ENCODE data around the gene ABCC1. TPM values are rescaled to one million over a fixed set of nuclear protein-coding genes. Genes with fewer than 3 reads are reported as not detected.

ABCC1 gene
- total and polyA plus RNA-seq, 12 donors: 12.4 to 38.8 (median 28.0) TPM

GRCh38 chr16:16166949-16167348 is 217.5 kb downstream of the ABCC1 start:
- DNase-seq: no peak
- WGBS, 4 donors: 36 to 47% (median 42%) methylated on average over 2 of the region's 2 CpGs

DNA sequence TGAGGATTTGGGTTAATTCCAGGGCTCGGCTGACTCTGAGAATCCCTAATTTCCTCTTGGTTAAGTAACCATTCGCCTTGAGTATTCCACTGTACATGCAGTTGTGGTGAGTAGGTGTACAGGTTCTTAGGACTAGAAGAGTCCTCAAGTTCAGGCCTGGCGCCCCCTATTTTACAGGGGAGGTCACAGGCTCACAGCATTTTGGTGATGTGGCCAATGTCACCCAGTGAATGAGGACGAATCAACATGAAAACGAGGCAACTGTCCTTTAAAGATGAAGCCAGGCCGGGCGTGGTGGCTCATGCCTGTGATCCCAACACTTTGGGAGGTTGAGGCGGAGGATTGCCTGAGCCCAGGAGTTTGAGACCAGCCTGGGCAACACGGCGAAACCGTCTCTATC is 218.5 kb downstream of the ABCC1 start:
- H3K27ac ChIP-seq: no peak overlapping the region
- no peaks in the 10 kb centered on the region for H3K4me1 ChIP-seq (replicated peaks in 1 of 2)
- H3K27me3 ChIP-seq: no peaks in the 10 kb centered on the region
- DNase-seq: no peak
- WGBS, 4 donors: 85 to 90% (median 90%) methylated on average over 10 to 11 of the region's 11 CpGs
- TF ChIP-seq, protein P1, sequence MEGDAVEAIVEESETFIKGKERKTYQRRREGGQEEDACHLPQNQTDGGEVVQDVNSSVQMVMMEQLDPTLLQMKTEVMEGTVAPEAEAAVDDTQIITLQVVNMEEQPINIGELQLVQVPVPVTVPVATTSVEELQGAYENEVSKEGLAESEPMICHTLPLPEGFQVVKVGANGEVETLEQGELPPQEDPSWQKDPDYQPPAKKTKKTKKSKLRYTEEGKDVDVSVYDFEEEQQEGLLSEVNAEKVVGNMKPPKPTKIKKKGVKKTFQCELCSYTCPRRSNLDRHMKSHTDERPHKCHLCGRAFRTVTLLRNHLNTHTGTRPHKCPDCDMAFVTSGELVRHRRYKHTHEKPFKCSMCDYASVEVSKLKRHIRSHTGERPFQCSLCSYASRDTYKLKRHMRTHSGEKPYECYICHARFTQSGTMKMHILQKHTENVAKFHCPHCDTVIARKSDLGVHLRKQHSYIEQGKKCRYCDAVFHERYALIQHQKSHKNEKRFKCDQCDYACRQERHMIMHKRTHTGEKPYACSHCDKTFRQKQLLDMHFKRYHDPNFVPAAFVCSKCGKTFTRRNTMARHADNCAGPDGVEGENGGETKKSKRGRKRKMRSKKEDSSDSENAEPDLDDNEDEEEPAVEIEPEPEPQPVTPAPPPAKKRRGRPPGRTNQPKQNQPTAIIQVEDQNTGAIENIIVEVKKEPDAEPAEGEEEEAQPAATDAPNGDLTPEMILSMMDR (IDR thresholded peaks at IDR 0.05): no peak
- TF ChIP-seq POLR2A (IDR thresholded peaks at IDR 0.05): no peak
- H3K4me3 ChIP-seq: no peak overlapping the region
- H3K9me3 ChIP-seq (replicated peaks in 1 of 3): no peaks in the 10 kb centered on the region
- intact Hi-C loops (cut with DNase I): no loop called here
- no peaks in the 10 kb centered on the region for H3K36me3 ChIP-seq (replicated peaks in 1 of 2)

More at GRCh38 chr16:16166949-16167348, 217.5 kb downstream of the ABCC1 start:
- H3K27ac ChIP-seq: no peak overlapping the region
- intact Hi-C loops (cut with DNase I): no loop called here
- no peak overlapping the region for H3K4me3 ChIP-seq
- no peaks in the 10 kb centered on the region for H3K9me3 ChIP-seq (replicated peaks in 1 of 3)
- no peaks in the 10 kb centered on the region for H3K36me3 ChIP-seq (replicated peaks in 1 of 2)
- TF ChIP-seq, protein P1 (IDR thresholded peaks at IDR 0.05): no peak
- no peak for TF ChIP-seq POLR2A (IDR thresholded peaks at IDR 0.05)
- H3K4me1 ChIP-seq (replicated peaks in 1 of 2): no peaks in the 10 kb centered on the region
- no peaks in the 10 kb centered on the region for H3K27me3 ChIP-seq

DNA sequence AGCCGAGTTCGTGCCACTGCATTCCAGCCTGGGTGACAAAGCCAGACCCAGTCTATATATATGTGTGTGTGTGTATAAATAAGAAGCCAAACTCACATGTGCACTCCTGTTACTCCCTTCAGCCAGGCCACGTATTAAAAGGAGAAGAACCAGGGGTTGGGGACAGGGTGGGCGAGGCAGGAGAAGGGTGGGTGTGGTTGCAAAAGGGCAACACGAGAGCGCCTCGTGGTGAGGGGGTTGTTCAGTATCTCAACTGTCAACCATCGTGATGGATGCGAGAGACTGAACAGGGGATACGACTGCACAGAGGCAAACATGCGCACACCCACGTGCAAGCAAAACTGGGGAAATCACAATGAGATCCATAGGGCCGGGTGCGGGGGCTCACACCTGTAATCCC is 219.0 kb downstream of the ABCC1 start:
- Histone ChIP-seq H3K4me1 (replicated peaks in 1 of 2) (no peaks in the 10 kb centered on the region), H3K4me3 (no peak overlapping the region), H3K9me3 (replicated peaks in 1 of 3) (no peaks in the 10 kb centered on the region), H3K36me3 (replicated peaks in 1 of 2) (no peaks in the 10 kb centered on the region), H3K27me3 (no peaks in the 10 kb centered on the region), H3K27ac (no peak overlapping the region)
- WGBS, 4 donors: 84 to 95% (median 91%) methylated on average over 14 of the region's 14 CpGs
- intact Hi-C loops (cut with DNase I): no loop called here
- no peak for TF ChIP-seq POLR2A (IDR thresholded peaks at IDR 0.05)
- TF ChIP-seq, protein P1 (IDR thresholded peaks at IDR 0.05): no peak
- DNase-seq: no peak

DNA sequence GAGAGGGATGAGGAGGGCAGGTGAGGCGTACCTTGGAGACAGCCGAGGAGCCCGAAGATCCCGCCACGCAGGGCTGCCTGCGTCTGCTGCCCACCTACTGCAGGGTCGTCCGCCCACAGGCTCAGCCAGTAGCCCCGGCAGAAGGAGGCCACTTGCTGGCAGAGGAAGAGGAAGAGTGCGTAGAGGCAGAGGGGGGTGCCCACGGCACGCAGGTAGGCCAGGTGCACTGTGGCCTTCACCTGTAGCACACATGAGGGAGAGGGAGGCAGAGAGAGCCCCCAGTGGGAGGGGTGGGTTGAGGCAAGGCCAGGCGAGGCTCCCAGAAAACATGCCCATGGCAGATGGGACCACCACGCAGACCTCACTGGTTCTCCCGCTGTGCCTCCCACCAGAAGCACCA is 220.2 kb downstream of the ABCC1 start:
- TF ChIP-seq, protein P1 (IDR thresholded peaks at IDR 0.05): no peak
- TF ChIP-seq POLR2A (IDR thresholded peaks at IDR 0.05): no peak
- H3K27me3 ChIP-seq: no peaks in the 10 kb centered on the region
- DNase-seq: no peak
- intact Hi-C loops (cut with DNase I): no loop called here
- 92 to 95% (median 94%) methylated on average over 7 to 15 of the region's 15 CpGs for WGBS, 4 donors
- no peaks in the 10 kb centered on the region for H3K9me3 ChIP-seq (replicated peaks in 1 of 3)
- H3K4me1 ChIP-seq (replicated peaks in 1 of 2): no peaks in the 10 kb centered on the region
- no peak overlapping the region for H3K4me3 ChIP-seq
- H3K36me3 ChIP-seq (replicated peaks in 1 of 2): no peaks in the 10 kb centered on the region
- no peak overlapping the region for H3K27ac ChIP-seq

Measured in adrenal gland (tissue), 12 donors.